SJCRH30 (cell line): ENCODE measurements around the gene PAF1. TPM values are rescaled to one million over a fixed set of nuclear protein-coding genes. Genes with fewer than 3 reads are reported as not detected.
A peak's percentile ranks its signal among the peaks of the same experiment; 100 is the strongest.

Experiments used
- DNase-seq, 2 experiments: peaks; one replicate each; pipeline ENCODE4 v3.0.0-alpha.2; 2015 to 2020
- H3K27ac ChIP-seq: fragments of 250-450 bp; sonication (Bioruptor Pico); 2 replicates; pipeline ENCODE4 v1.5.1; 2020; ENCODE audit warnings: mild to moderate bottlenecking, moderate library complexity
- H3K27me3 ChIP-seq: fragments of 250-450 bp; sonication (Bioruptor Pico); 2 replicates; pipeline ENCODE4 v1.5.1; 2020; ENCODE audit warnings: mild to moderate bottlenecking, moderate library complexity
- H3K36me3 ChIP-seq: fragments of 250-450 bp; sonication (Bioruptor Pico); 2 replicates; pipeline ENCODE4 v1.5.1; 2020; ENCODE audit warnings: mild to moderate bottlenecking, moderate library complexity
- H3K4me1 ChIP-seq: fragments of 250-450 bp; sonication (Bioruptor Pico); 2 replicates; pipeline ENCODE4 v1.5.1; 2020; ENCODE audit warnings: mild to moderate bottlenecking, moderate library complexity
- H3K4me3 ChIP-seq: fragments of 250-450 bp; sonication (Bioruptor Pico); 2 replicates; pipeline ENCODE4 v1.5.1; 2020; ENCODE audit warnings: mild to moderate bottlenecking, moderate library complexity
- H3K9me3 ChIP-seq: fragments of 250-450 bp; sonication (Bioruptor Pico); replicated peaks from 2 replicates; pipeline ENCODE4 v1.5.1; 2020; ENCODE audit warnings: mild to moderate bottlenecking, moderate library complexity
- total RNA-seq: library from RNA; depleted of rRNA; stranded (reverse); fragments of >200 nt; shearing (Covaris generic); gene quantifications from 2 replicates; pipeline ENCODE4 v1.2.3, GENCODE V29; 2014

The PAF1 gene
- total RNA-seq, 1 experiment from 2014 or later, result 85.7 TPM

GRCh38 chr19:39411832-39412099 lies 20.9 kb upstream of the PAF1 start:
- Histone ChIP-seq H3K4me1 (peaks cover 14% of the 10 kb centered on the region), H3K27ac (no peak overlapping the region), H3K9me3 (no peaks in the 10 kb centered on the region), H3K27me3 (no peaks in the 10 kb centered on the region), H3K4me3 (peak overlapping the region; percentile 36), H3K36me3 (no peaks in the 10 kb centered on the region)
- DNase-seq, result peak; percentile 94 to 98

GRCh38 chr19:39411081-39411831 lies 20.4 kb upstream of the PAF1 start:
- peak overlapping the region; percentile 36 for H3K4me3 ChIP-seq
- no peak for DNase-seq

GRCh38 chr19:39410831-39411080 lies 19.9 kb upstream of the PAF1 start:
- Histone ChIP-seq H3K27ac (no peak overlapping the region), H3K27me3 (no peaks in the 10 kb centered on the region), H3K9me3 (no peaks in the 10 kb centered on the region), H3K4me3 (peak overlapping the region; percentile 64), H3K36me3 (no peaks in the 10 kb centered on the region), H3K4me1 (peaks cover 14% of the 10 kb centered on the region)
- DNase-seq, result no peak

More at GRCh38 chr19:39411081-39411831, 20.4 kb upstream of the PAF1 start:
- Histone ChIP-seq H3K27ac (no peak overlapping the region), H3K9me3 (no peaks in the 10 kb centered on the region), H3K4me1 (peaks cover 14% of the 10 kb centered on the region), H3K36me3 (no peaks in the 10 kb centered on the region), H3K27me3 (no peaks in the 10 kb centered on the region)

- peaks cover 14% of the 10 kb centered on the region for H3K4me1 ChIP-seq
- no peaks in the 10 kb centered on the region for H3K27me3 ChIP-seq
- H3K9me3 ChIP-seq, result no peaks in the 10 kb centered on the region
- no peaks in the 10 kb centered on the region for H3K36me3 ChIP-seq
- peak overlapping the region; percentile 64 for H3K4me3 ChIP-seq
- peak overlapping the region; percentile 49 for H3K27ac ChIP-seq
- peak; percentile 62 to 69 for DNase-seq
These were observed 19.3 kb upstream of the PAF1 start for GRCh38 chr19:39410017-39410830.

- DNase-seq, result peak; percentile 61 to 70
- peaks cover 14% of the 10 kb centered on the region for H3K4me1 ChIP-seq
These were observed 18.5 kb upstream of the PAF1 start for GRCh38 chr19:39409208-39410016.

GRCh38 chr19:39408392-39409207 lies 17.7 kb upstream of the PAF1 start:
- H3K36me3 ChIP-seq, result no peaks in the 10 kb centered on the region
- no peaks in the 10 kb centered on the region for H3K27me3 ChIP-seq
- H3K4me1 ChIP-seq, result peaks cover 19% of the 10 kb centered on the region
- DNase-seq, result no peak
- no peaks in the 10 kb centered on the region for H3K9me3 ChIP-seq
- no peak overlapping the region for H3K4me3 ChIP-seq
- H3K27ac ChIP-seq, result no peak overlapping the region

More at GRCh38 chr19:39409208-39410016, 18.5 kb upstream of the PAF1 start:
- no peaks in the 10 kb centered on the region for H3K27me3 ChIP-seq
- H3K36me3 ChIP-seq, result no peaks in the 10 kb centered on the region
- no peaks in the 10 kb centered on the region for H3K9me3 ChIP-seq
- peak overlapping the region; percentile 64 for H3K4me3 ChIP-seq
- H3K27ac ChIP-seq, result peak overlapping the region; percentile 49

DNA sequence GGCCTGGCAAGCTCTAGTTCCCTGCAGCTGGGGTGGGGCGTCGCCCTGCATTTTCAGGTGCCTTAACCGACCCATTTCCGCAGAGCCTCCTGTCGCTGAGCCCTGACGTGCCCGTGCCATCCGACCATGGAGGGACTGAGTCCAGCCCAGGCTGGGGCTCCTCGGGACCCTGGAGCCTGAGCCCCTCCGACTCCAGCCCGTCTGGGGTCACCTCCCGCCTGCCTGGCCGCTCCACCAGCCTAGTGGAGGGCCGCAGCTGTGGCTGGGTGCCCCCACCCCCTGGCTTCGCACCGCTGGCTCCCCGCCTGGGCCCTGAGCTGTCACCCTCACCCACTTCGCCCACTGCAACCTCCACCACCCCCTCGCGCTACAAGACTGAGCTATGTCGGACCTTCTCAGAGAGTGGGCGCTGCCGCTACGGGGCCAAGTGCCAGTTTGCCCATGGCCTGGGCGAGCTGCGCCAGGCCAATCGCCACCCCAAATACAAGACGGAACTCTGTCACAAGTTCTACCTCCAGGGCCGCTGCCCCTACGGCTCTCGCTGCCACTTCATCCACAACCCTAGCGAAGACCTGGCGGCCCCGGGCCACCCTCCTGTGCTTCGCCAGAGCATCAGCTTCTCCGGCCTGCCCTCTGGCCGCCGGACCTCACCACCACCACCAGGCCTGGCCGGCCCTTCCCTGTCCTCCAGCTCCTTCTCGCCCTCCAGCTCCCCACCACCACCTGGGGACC lies 16.9 kb upstream of the PAF1 start:
- H3K36me3 ChIP-seq, result no peaks in the 10 kb centered on the region
- no peak for DNase-seq
- peaks cover 19% of the 10 kb centered on the region for H3K4me1 ChIP-seq
- H3K9me3 ChIP-seq, result no peaks in the 10 kb centered on the region
- no peaks in the 10 kb centered on the region for H3K27me3 ChIP-seq
- no peak overlapping the region for H3K27ac ChIP-seq
- peak overlapping the region; percentile 96 for H3K4me3 ChIP-seq

GRCh38 chr19:39407410-39407659 lies 16.4 kb upstream of the PAF1 start:
- Histone ChIP-seq H3K4me1 (peaks cover 21% of the 10 kb centered on the region), H3K36me3 (no peaks in the 10 kb centered on the region), H3K27me3 (no peaks in the 10 kb centered on the region), H3K27ac (no peak overlapping the region; the same call in 1 of the 2 replicates), H3K9me3 (no peaks in the 10 kb centered on the region), H3K4me3 (peak overlapping the region; percentile 96)
- DNase-seq, result no peak

GRCh38 chr19:39406656-39407409 lies 15.9 kb upstream of the PAF1 start, which contains the start of gene ZFP36:
Gene ZFP36 (plus strand): TSS chr19:39406847. CDS start chr19:39406905, 58 bp downstream.
- H3K36me3 ChIP-seq, result no peaks in the 10 kb centered on the region
- DNase-seq, result peak; percentile 83 to 90
- no peaks in the 10 kb centered on the region for H3K27me3 ChIP-seq
- H3K4me3 ChIP-seq, result peak within 1 kb of the TSS; percentile 96
- no peaks in the 10 kb centered on the region for H3K9me3 ChIP-seq
- peaks cover 23% of the 10 kb centered on the region for H3K4me1 ChIP-seq
- H3K27ac ChIP-seq, result peak within 1 kb of the TSS; percentile 32; the same call in 1 of the 2 replicates

- Histone ChIP-seq H3K4me3 (peak overlapping the region; percentile 96), H3K36me3 (no peaks in the 10 kb centered on the region), H3K4me1 (peaks cover 18% of the 10 kb centered on the region), H3K27ac (no peak overlapping the region; the same call in 1 of the 2 replicates), H3K9me3 (no peaks in the 10 kb centered on the region), H3K27me3 (no peaks in the 10 kb centered on the region)
- DNase-seq, result peak in 1 of 2 experiments; percentile 77
These were observed 15.2 kb upstream of the PAF1 start for GRCh38 chr19:39405958-39406655.

DNA sequence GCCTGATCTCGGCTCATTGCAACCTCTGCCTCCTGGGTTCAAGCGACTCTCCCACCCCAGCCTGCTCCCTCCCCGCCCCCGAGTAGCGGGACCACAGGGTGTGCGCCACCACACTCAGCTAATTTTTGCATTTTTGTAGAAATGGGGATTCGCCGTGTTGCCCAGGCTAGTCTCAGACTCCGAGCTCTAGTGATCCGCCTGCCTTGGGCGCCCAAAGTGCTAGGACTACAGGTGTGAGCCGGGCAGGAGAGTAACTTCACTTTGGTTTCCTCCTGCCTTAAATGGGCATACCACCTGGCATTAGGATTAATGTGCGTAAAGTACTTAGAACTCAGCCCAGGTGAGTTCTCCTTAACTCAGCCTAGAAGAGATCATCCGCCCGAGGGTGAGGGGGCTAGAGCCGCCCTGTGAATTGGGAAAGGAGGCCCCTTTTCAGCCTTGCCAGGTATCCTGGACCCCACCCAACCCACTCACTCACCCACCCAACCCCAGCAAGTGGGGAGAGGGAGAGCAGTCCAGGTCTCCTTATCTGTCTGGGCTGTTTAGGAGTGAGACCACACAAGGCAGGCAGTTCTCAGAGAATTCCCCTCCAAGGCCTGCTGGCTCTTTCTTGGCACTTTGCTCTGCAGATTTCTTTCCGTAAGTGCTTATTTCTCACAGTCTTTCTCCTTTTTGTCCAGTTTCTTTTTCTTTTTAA lies 14.5 kb upstream of the PAF1 start:
- Histone ChIP-seq H3K27ac (no peak overlapping the region), H3K4me1 (peaks cover 15% of the 10 kb centered on the region), H3K27me3 (no peaks in the 10 kb centered on the region), H3K36me3 (no peaks in the 10 kb centered on the region), H3K4me3 (no peak overlapping the region), H3K9me3 (no peaks in the 10 kb centered on the region)
- no peak for DNase-seq
